HEK293 (cell line): ENCODE results near the gene ZNF664.

ENCODE experiments used
- CTCF ChIA-PET: fragments of 350-600 bp; formaldehyde crosslinking; extraction: SDS; loops from one replicate; lab custom pipeline; 2021; ENCODE audit warnings: antibody characterized with exemption; lab: Yijun Ruan, JAX
- POLR2A ChIA-PET: fragments of 300-600 bp; formaldehyde crosslinking; extraction: SDS; loops from one replicate; lab custom pipeline; 2020; ENCODE audit warnings: antibody characterized with exemption, inconsistent platforms; lab: Yijun Ruan, JAX
- H3K27ac ChIP-seq: fragments of 200-500 bp; sonication (Bioruptor generic); 2 replicates; pipeline ENCODE4 v1.5.1; 2014; ENCODE audit warnings: low read depth, low read length, control low read depth, inconsistent platforms; ENCODE audit errors: extremely low read depth
- H3K36me3 ChIP-seq, 2 experiments: fragments of 200-500 bp in 1 of 2; sonication (Bioruptor generic) in 1 of 2; 1 replicate in 1 of 2; 2 replicates in 1 of 2; pipeline ENCODE4 v1.5.1; 2014 to 2017; ENCODE audit warnings: inconsistent platforms in 2 of 2, low read length in 2 of 2; ENCODE audit not compliant: control insufficient read depth in 2 of 2, insufficient read depth in 1 of 2
- H3K4me1 ChIP-seq: fragments of 200-500 bp; sonication (Bioruptor generic); 2 replicates; pipeline ENCODE4 v1.5.1; 2014; ENCODE audit warnings: mild to moderate bottlenecking, low read length, inconsistent platforms; ENCODE audit not compliant: control insufficient read depth, insufficient read depth
- H3K4me3 ChIP-seq: 2 replicates; pipeline ENCODE4 v1.5.1; 2011; ENCODE audit warnings: low read depth, mild to moderate bottlenecking, control low read depth, low read length, moderate library complexity
- H3K9me3 ChIP-seq: fragments of 200-500 bp; sonication (Bioruptor generic); 2 replicates; pipeline ENCODE4 v1.5.1; 2014; ENCODE audit warnings: low read depth, low read length, inconsistent platforms; ENCODE audit not compliant: control insufficient read depth, insufficient read depth
- EGR2 ChIP-seq: fragments of 450-650 bp; formaldehyde crosslinking; IDR thresholded peaks from 2 replicates; pipeline ENCODE4 v1.5.1; 2016; ENCODE audit warnings: low read depth, missing biosample characterization, missing genetic modification characterization
- KLF1 ChIP-seq: fragments of 450-650 bp; formaldehyde crosslinking; IDR thresholded peaks from 2 replicates; pipeline ENCODE4 v1.5.1; 2016; ENCODE audit warnings: missing biosample characterization, missing genetic modification characterization
- KLF10 ChIP-seq: fragments of 450-650 bp; IDR thresholded peaks from 2 replicates; pipeline ENCODE4 v1.5.1; 2018; ENCODE audit warnings: missing biosample characterization, mild to moderate bottlenecking, missing genetic modification characterization
- SP2 ChIP-seq: fragments of 450-650 bp; formaldehyde crosslinking; IDR thresholded peaks from 2 replicates; pipeline ENCODE4 v1.5.1; 2016; ENCODE audit warnings: missing biosample characterization, missing genetic modification characterization
- SP7 ChIP-seq: fragments of 450-650 bp; formaldehyde crosslinking; IDR thresholded peaks from 2 replicates; pipeline ENCODE4 v1.5.1; 2016; ENCODE audit warnings: missing biosample characterization, missing genetic modification characterization
- YY2 ChIP-seq: fragments of 450-650 bp; formaldehyde crosslinking; IDR thresholded peaks from 2 replicates; pipeline ENCODE4 v1.5.1; 2016; ENCODE audit warnings: missing biosample characterization, missing genetic modification characterization
- ZBTB8A ChIP-seq: fragments of 450-650 bp; formaldehyde crosslinking; IDR thresholded peaks from 2 replicates; pipeline ENCODE4 v1.5.1; 2016; ENCODE audit warnings: missing biosample characterization, missing genetic modification characterization
- ZFHX2 ChIP-seq: fragments of 450-650 bp; formaldehyde crosslinking; conservative IDR thresholded peaks from 2 replicates; pipeline ENCODE4 v1.5.1; 2016; ENCODE audit warnings: missing biosample characterization, missing genetic modification characterization
- ZNF133 ChIP-seq: fragments of 450-650 bp; formaldehyde crosslinking; IDR thresholded peaks from 2 replicates; pipeline ENCODE4 v1.5.1; 2016; ENCODE audit warnings: missing biosample characterization, missing genetic modification characterization
- ZNF174 ChIP-seq: fragments of 450-650 bp; formaldehyde crosslinking; IDR thresholded peaks from 2 replicates; pipeline ENCODE4 v1.5.0; 2017; ENCODE audit warnings: missing biosample characterization, mild to moderate bottlenecking, missing genetic modification characterization
- ZNF302 ChIP-seq: fragments of 450-650 bp; formaldehyde crosslinking; IDR thresholded peaks from 2 replicates; pipeline ENCODE4 v1.5.1; 2016; ENCODE audit warnings: missing biosample characterization, missing genetic modification characterization, low read depth
- ZNF423 ChIP-seq: fragments of 450-650 bp; formaldehyde crosslinking; IDR thresholded peaks from 2 replicates; pipeline ENCODE4 v1.5.1; 2016; ENCODE audit warnings: missing biosample characterization, missing genetic modification characterization
- ZNF514 ChIP-seq: fragments of 450-650 bp; formaldehyde crosslinking; IDR thresholded peaks from 2 replicates; pipeline ENCODE4 v1.5.1; 2016; ENCODE audit warnings: missing biosample characterization, missing genetic modification characterization
- ZNF558 ChIP-seq: fragments of 450-650 bp; formaldehyde crosslinking; IDR thresholded peaks from 2 replicates; pipeline ENCODE4 v1.5.1; 2016; ENCODE audit warnings: missing biosample characterization, missing genetic modification characterization
- ZNF621 ChIP-seq: fragments of 450-650 bp; formaldehyde crosslinking; IDR thresholded peaks from 2 replicates; pipeline ENCODE4 v1.5.1; 2017; ENCODE audit warnings: missing biosample characterization, missing genetic modification characterization
- ZNF626 ChIP-seq: fragments of 450-650 bp; sonication (Bioruptor Pico); formaldehyde crosslinking; IDR thresholded peaks from 2 replicates; pipeline ENCODE4 v1.5.1; 2018; ENCODE audit warnings: missing biosample characterization, missing genetic modification characterization, inconsistent platforms
- ZNF658 ChIP-seq: fragments of 450-650 bp; formaldehyde crosslinking; IDR thresholded peaks from 2 replicates; pipeline ENCODE4; 2016; ENCODE audit warnings: missing biosample characterization, missing genetic modification characterization
- ZNF792 ChIP-seq: fragments of 450-650 bp; formaldehyde crosslinking; IDR thresholded peaks from 2 replicates; pipeline ENCODE4 v1.5.1; 2016; ENCODE audit warnings: missing biosample characterization, missing genetic modification characterization
- ZXDB ChIP-seq: fragments of 450-650 bp; formaldehyde crosslinking; IDR thresholded peaks from 2 replicates; pipeline ENCODE4 v1.5.1; 2016; ENCODE audit warnings: missing biosample characterization, missing genetic modification characterization
- TF ChIP-seq, protein P1 (sequence below): fragments of 450-650 bp; formaldehyde crosslinking; IDR thresholded peaks from 2 replicates; pipeline ENCODE4 v1.5.1; 2017; ENCODE audit warnings: missing biosample characterization, missing genetic modification characterization
- TF ChIP-seq, protein P2 (sequence below): IDR thresholded peaks from 2 replicates; pipeline ENCODE4 v1.6.1; 2011; ENCODE audit warnings: mild to moderate bottlenecking, low read depth, low read length, borderline replicate concordance
- TF ChIP-seq, protein P3 (sequence below): fragments of 450-650 bp; formaldehyde crosslinking; optimal IDR thresholded peaks from 2 replicates; pipeline ENCODE3; 2016; ENCODE audit warnings: missing biosample characterization, mild to moderate bottlenecking, missing genetic modification characterization
- TF ChIP-seq, protein P4 (sequence below): fragments of 450-650 bp; formaldehyde crosslinking; IDR thresholded peaks from 2 replicates; pipeline ENCODE4 v1.5.1; 2016; ENCODE audit warnings: missing biosample characterization, missing genetic modification characterization
- TF ChIP-seq, protein P5 (sequence below): fragments of 450-650 bp; formaldehyde crosslinking; IDR thresholded peaks from 2 replicates; pipeline ENCODE4 v1.5.1; 2017; ENCODE audit warnings: missing biosample characterization, missing genetic modification characterization

ZNF664 gene

DNA sequence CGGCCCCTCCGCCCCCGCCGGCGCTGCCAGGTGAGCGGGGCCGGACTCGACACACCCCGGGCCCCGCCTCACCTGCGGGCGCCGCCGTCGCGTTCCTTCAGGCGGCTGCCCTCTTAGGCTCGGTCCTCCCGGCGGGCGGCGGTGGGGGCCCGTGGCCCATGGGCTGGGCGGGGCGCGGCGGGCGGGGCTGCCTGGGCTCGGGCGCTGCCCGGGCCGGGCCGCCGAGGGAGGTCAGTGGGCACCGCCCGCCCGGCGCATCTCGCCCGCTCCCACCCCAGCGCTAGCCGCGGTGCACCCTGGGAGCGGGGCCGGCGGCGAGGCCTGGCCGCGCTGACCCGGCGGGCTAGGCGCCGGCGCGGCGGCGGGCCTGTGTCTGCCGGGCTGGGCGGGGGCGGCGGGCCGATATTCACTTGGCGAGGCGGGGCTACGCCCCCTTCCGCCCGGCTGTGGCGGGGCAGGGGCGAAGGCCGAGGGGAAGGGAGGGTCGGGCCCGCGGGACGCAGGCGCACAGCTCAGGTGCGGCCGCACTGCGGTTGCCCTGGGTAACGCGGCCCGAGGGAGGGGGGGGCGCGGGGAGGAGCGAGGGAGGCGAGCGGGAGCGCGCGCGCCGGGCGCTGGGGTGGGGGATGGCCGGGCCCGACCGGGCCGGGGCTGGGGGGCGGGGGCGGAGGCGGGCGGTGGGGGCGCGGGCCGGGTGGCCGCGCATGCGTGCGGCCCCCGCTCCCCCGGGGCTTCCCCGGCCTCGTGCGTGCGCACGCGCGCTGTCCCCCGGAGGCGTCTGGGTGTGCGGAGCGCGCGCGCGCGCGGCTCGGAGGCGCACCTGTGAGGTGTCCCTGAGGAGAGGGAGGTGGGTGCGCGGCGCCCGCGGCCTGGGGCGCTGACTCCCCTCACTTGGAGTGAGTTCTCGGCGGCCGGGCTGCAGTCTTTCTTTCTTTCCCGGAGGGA is at the start of gene ZNF664, which contains the start of gene CCDC92:
TSS of gene ZNF664 (plus strand) at position 759 of the 945 bp plus-strand sequence. CDS start 38,930 bp downstream, outside the sequence.
TSS of gene CCDC92 (minus strand) at position 375 of the 945 bp plus-strand sequence. CDS start 28,526 bp downstream, outside the sequence.
- POLR2A ChIA-PET, result interaction anchor here (0.6 to 2.4 kb wide), 12 partner anchors 9 to 944 kb away, joined by 3 to 8 read pairs (median 4); partner anchors contain the start of genes ATP6V0A2 and UBC
- TF ChIP-seq, protein P1, sequence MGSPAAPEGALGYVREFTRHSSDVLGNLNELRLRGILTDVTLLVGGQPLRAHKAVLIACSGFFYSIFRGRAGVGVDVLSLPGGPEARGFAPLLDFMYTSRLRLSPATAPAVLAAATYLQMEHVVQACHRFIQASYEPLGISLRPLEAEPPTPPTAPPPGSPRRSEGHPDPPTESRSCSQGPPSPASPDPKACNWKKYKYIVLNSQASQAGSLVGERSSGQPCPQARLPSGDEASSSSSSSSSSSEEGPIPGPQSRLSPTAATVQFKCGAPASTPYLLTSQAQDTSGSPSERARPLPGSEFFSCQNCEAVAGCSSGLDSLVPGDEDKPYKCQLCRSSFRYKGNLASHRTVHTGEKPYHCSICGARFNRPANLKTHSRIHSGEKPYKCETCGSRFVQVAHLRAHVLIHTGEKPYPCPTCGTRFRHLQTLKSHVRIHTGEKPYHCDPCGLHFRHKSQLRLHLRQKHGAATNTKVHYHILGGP (tag by site-specific recombination), result no peak
- TF ChIP-seq, protein P2, sequence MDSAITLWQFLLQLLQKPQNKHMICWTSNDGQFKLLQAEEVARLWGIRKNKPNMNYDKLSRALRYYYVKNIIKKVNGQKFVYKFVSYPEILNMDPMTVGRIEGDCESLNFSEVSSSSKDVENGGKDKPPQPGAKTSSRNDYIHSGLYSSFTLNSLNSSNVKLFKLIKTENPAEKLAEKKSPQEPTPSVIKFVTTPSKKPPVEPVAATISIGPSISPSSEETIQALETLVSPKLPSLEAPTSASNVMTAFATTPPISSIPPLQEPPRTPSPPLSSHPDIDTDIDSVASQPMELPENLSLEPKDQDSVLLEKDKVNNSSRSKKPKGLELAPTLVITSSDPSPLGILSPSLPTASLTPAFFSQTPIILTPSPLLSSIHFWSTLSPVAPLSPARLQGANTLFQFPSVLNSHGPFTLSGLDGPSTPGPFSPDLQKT, result no peak
- TF ChIP-seq, protein P3, sequence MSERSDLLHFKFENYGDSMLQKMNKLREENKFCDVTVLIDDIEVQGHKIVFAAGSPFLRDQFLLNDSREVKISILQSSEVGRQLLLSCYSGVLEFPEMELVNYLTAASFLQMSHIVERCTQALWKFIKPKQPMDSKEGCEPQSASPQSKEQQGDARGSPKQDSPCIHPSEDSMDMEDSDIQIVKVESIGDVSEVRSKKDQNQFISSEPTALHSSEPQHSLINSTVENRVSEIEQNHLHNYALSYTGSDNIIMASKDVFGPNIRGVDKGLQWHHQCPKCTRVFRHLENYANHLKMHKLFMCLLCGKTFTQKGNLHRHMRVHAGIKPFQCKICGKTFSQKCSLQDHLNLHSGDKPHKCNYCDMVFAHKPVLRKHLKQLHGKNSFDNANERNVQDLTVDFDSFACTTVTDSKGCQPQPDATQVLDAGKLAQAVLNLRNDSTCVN (tag by site-specific recombination), result peak; percentile 69
- TF ChIP-seq ZNF302 (tag by site-specific recombination), result no peak
- 0 out of 2 replicates have a peak, but pooled peaks have one; percentile 15 for TF ChIP-seq ZFHX2 (tag by site-specific recombination)
- peak; percentile 44; the same call in 1 of the 2 replicates for TF ChIP-seq ZBTB8A (tag by site-specific recombination)
- TF ChIP-seq KLF1 (tag by site-specific recombination), result peak; percentile 5; the same call in 1 of the 2 replicates
- peak; percentile 17; the same call in 1 of the 2 replicates for TF ChIP-seq SP2 (tag by site-specific recombination)
- TF ChIP-seq ZNF423 (tag by site-specific recombination), result peak; percentile 61
- TF ChIP-seq ZNF626 (tag by site-specific recombination), result no peak
- TF ChIP-seq EGR2 (tag by site-specific recombination), result no peak
- TF ChIP-seq KLF10 (tag by site-specific recombination), result peak; percentile 30; the same call in 1 of the 2 replicates
- no peak for TF ChIP-seq ZNF514
- H3K4me1 ChIP-seq, result peaks cover 10% of the 10 kb centered on the region
- H3K4me3 ChIP-seq, result peak within 1 kb of the TSS; percentile 83
- CTCF ChIA-PET, result no interaction called here
- peak within 1 kb of the TSS; percentile 93 for H3K27ac ChIP-seq
- peaks cover 25 to 28% of the 10 kb centered on the region in 2 experiments for H3K36me3 ChIP-seq
- no peaks in the 10 kb centered on the region for H3K9me3 ChIP-seq

DNA sequence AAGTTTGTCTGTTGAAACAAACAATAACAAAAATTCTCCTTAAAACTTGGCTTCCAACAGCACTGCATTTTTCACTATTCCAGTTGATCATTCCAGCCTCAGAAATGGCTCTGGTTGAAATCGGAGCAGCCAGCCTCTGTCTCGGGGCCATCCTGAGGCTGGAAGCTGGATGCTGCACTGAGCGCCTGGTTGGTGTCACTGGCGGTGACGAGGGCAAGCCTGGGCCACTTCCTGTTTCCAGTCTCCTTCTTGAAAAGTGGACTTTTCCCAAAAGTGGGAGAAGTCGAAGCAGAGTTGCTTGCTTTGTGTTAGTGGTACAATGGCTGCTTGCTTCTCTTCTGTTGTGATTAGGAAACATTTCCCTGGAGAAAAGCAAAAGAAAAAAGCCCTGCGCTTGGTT is 49.1 kb upstream of the ZNF664 start:
- no peak overlapping the region for H3K4me3 ChIP-seq
- H3K4me1 ChIP-seq, result no peaks in the 10 kb centered on the region
- ChIA-PET CTCF (interaction anchor here (0.6 kb wide), 1 partner anchor 712 kb away, joined by 3 read pairs; no protein-coding TSS in a partner anchor), POLR2A (no interaction called here)
- no peak overlapping the region for H3K27ac ChIP-seq
- no peaks in the 10 kb centered on the region for H3K36me3 ChIP-seq
- H3K9me3 ChIP-seq, result no peaks in the 10 kb centered on the region
- TF ChIP-seq SP7 (tag by site-specific recombination) (no peak), ZNF174 (tag by site-specific recombination) (no peak), ZNF133 (tag by site-specific recombination) (no peak), ZNF658 (tag by site-specific recombination) (no peak), YY2 (tag by site-specific recombination) (no peak), ZNF558 (tag by site-specific recombination) (no peak), ZNF792 (no peak), ZNF621 (tag by site-specific recombination) (no peak), ZXDB (no peak)
- TF ChIP-seq, protein P4, sequence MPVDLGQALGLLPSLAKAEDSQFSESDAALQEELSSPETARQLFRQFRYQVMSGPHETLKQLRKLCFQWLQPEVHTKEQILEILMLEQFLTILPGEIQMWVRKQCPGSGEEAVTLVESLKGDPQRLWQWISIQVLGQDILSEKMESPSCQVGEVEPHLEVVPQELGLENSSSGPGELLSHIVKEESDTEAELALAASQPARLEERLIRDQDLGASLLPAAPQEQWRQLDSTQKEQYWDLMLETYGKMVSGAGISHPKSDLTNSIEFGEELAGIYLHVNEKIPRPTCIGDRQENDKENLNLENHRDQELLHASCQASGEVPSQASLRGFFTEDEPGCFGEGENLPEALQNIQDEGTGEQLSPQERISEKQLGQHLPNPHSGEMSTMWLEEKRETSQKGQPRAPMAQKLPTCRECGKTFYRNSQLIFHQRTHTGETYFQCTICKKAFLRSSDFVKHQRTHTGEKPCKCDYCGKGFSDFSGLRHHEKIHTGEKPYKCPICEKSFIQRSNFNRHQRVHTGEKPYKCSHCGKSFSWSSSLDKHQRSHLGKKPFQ (tag by site-specific recombination), result no peak
- TF ChIP-seq, protein P5, sequence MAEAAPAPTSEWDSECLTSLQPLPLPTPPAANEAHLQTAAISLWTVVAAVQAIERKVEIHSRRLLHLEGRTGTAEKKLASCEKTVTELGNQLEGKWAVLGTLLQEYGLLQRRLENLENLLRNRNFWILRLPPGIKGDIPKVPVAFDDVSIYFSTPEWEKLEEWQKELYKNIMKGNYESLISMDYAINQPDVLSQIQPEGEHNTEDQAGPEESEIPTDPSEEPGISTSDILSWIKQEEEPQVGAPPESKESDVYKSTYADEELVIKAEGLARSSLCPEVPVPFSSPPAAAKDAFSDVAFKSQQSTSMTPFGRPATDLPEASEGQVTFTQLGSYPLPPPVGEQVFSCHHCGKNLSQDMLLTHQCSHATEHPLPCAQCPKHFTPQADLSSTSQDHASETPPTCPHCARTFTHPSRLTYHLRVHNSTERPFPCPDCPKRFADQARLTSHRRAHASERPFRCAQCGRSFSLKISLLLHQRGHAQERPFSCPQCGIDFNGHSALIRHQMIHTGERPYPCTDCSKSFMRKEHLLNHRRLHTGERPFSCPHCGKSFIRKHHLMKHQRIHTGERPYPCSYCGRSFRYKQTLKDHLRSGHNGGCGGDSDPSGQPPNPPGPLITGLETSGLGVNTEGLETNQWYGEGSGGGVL (tag by site-specific recombination), result no peak
